HCEC 1CT (cell line): ENCODE results near the gene CYP3A7.
"Not testable (repeated sequence)": the region's sequence is repeated elsewhere in the genome, so short reads cannot be mapped to it uniquely, and the experiment has no call there.

ENCODE experiments used
- DNase-seq: peaks from one replicate; pipeline ENCODE4 v3.0.0-alpha.2; 2017

Gene CYP3A7

DNA sequence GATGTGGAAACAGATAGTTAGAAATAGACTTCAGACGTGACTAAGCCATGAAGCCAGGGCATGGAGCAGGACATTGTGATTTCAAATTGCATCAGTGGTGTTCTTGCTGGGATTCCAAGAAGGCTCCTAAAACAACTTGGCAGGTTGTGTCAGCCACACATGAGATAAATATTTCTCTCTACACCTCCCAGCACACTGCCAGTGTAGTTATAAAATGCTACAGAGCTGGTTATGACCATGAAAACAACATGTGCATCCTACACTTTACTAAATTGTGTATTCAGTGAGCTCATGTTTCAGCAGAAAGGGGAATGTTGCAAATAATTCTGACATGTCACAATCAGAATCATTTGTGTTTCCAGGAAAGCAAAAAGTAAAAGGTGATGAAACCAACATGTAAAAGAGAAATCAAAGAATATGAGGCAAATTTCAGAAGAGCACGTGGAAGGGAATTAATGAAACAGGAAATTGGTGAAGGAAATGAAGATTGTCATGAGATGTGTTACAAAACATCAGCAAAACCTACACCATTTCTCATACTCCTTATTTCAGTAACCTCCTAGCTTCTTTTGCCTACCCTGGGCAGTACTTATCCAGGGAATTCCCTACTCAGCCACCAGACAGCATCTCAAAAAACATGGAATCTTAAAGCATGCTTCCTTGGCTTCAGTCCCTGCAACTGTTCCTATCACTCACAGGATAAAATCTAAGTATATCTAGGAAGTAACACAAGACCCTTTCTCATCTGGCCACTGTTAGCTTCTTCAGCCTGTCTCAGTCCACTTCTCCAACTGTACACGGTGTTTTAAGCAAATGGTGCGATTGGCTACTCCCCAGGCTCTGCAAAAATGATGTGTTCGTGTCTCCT lies 5.8 kb upstream of the CYP3A7 start:
- DNase-seq = peak; percentile 27

DNA sequence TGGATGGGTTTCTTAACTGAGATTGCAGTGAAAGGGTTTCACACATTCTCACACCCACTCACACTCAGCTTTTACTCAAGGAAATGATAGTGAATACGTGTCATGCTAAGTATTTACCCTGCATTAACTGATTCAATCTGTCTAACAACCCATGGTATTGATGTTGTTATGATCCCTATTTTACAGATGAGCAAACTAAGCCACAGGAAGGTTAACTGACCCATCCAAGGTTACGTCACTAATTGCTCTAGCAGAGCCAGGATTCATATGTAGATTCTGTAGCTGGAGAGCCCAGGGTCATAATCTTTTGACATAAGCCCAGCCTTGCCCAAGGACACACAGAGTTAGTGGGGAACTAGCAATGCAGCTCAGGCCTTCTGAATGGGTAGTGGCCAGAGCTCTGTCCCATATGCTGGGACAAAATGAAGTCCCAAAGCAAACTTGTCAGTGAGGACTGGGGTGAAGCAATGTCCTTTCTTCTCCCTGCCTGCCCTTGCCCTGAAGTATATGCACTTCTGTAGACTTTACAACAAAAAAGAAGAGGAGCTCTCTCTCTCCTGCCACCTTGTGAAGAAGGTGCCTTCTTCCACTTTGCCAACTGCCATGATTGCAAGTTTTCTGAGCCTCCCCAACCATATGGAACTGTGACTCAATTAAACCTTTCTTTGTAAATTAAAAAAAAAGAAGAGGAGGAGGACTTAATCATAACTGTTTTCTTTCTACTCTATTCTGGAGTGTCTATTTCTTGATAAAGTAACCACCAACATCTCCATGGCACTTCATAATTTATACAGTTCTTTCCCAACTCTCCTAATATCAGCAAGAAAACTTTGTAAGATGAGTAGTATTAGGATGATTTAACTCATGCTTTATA lies 4.9 kb upstream of the CYP3A7 start:
- DNase-seq = no peak

DNA sequence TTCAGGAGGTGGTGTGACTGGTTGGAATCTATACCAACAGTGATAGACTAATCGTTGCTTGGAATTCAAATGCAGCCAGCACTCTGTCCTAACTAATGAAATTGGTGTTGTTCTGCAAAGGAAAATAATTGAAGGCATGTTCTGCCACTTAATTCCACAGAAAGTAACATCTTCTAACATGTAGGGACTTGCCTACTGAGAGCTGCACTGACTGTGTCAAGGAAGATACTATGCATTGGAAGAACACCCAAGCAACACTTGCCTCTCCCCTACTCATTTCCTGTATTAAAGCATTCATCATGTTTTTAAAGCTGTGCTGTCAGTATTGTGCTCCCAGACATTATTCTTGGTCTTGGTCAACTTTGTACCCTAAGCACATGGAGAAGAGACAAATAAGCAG lies 2.7 kb upstream of the CYP3A7 start:
- no peak for DNase-seq

DNA sequence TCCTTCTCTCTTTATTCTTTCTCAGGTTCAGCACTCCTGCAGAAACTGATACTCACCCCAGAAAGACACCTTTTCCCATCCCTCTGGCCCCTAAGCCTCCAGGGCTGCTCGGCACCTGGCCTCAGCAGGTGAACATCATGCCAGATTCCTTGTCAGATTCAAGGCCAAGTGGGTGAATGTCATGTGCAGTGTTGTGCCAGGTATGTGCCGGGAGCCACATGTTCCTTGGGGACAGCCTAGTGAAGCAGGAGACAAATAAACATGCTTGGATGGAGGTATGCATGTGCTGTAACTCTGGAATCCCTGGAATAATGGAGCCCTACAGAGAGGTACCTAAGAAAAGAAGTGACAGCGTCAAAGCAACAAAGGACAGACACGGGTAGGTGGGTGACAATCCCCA lies 1.7 kb upstream of the CYP3A7 start:
- not testable (repeated sequence) for DNase-seq

DNA sequence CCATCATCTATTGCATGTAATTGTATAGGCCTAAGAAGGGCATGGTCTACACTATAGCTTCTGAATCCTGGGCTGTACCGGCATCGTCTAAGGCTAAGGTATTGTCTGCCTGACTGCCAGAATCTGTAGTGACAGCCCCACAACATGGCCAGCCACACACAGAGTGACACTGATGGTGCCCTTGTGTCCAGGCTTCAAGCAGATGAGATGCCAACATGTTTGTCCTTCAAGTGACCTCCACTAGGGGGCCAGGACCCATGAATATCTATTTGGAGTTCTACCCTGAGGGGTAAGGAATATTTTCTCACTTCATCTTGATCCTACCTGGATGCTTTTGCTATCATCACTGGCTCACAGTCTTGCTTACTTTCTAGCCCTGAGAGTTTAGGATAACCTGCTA lies 1.5 kb downstream of the CYP3A7 start:
- no peak for DNase-seq

DNA sequence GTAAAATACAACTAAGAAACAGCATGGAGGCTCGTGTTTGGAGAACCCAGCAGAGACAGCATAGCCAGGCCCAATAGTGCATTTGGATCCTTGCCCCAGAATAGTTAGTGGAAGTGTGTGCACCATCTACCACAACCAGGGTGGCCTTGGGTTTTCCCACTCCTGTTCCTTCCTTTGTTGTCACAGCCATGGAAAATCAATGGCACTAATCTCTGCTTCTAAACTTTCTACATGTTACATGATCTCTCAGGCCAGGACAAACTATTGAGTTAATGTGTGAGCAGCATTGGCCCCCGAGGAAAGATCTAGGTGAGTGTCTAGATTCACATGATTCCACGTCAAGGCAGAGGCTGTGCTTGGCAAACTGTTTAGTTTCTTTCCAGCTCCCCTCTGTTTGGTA lies 2.0 kb downstream of the CYP3A7 start:
- DNase-seq = no peak

DNA sequence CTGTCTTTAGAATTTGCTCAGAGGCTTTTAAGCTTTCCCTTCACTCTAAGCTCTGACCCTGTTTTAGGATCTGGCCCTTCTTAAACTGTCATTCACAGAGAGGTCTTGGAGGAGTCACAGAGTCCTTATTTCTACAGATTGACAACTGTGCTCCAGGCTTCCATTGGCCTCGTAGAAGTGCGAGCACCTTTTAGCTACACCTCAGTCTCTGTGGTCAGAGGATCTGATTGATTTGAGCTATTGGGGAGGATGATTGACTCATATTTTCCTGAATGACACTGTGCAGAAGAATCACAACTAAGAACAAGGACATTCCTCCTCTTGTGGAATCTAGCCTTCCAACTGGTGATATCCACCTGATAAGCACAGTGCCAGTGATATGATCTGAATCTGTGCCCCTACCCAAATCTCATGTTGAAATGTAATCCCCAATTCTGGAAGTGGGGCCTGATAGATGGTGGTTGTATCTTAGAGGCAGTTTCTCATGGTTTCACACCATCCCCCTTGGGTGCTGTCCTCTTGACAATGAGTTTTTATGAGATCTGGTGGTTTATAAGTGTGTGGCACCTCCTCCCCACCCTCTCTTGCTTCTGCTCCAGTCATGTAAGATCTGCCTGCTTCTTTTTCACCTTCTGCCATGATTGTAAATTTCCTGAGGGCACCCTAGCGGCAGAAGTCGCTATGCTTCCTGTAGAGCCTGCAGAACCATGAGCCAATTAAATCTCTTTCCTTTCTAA lies 3.2 kb downstream of the CYP3A7 start:
- no peak for DNase-seq

DNA sequence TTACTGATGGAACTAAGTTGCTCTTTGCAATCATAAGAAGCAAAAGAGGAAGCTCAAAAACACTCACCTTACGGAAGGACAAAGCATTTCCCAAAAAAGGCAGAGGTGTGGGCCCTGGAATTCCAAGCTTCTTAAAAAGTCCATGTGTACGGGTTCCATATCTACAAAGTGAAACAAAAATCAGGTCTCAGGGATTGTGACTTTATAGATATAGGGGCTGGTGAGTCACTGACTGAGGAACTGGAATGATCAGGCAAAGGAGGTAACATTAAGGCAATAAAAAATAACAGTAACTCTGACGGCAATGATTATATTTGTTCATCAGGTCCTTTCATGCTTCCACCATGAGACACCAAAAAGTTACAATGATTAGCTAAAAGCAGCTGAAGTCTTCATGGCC lies 4.0 kb downstream of the CYP3A7 start:
- DNase-seq = no peak

DNA sequence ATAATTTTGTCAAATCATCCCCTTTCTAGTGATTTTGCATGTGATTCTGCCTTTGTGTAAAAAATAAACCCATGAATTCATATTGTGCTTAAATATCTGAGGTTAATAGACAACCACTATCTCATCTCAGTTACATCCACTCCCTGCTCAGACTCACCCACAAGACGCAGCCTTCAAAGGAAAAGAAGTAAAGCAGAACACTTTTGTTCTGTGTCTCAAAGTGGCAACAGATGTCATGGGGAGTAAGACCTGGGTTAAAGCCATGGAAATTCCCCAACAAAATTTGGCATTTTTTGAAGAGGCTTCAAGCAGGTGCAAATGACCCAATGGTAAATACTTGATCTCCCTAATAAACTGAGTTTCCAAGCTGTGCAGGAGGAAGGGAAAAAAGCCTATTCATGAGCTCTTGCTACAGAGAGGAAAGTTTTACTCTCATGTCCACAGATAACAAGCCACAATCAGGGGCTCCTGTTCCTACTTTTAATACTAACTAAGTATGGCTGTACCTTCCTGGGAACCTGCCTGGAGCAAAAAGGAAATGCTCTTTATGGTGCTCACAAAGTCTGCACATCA lies 4.7 kb downstream of the CYP3A7 start:
- DNase-seq = no peak

DNA sequence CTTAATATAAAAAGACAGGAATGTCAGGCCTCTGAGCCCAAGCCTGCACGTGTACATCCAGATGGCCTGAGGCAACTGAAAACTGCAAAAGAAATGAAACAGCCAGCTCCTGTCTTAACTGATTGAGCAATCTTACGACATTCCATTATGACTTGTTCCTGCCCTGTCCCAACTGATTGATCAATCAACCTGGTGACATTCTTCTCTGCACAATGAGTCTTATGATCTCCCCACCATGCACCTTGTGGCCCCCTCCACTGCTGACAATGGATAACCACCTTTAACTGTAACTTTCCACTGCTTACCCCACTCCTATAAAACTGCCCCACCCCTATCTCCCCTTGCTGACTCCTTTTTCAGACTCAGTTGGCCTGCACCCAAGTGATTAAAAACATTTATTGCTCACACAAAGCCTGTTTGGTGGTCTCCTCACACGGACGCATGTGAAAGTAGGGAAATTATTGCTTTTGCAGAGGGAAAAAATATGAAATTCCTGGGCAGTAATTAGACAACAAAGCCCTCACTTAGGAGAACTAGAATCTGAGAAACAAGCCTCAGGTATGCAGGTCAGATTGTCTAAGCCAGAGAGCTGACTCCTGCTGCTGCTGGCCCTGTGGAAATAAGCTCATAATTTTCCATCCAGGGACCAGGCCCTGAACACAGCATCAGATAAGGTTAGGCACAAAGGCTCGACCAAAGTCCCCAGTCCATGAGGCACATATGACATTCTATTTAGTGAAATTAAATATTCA lies 5.3 kb downstream of the CYP3A7 start:
- no peak for DNase-seq

DNA sequence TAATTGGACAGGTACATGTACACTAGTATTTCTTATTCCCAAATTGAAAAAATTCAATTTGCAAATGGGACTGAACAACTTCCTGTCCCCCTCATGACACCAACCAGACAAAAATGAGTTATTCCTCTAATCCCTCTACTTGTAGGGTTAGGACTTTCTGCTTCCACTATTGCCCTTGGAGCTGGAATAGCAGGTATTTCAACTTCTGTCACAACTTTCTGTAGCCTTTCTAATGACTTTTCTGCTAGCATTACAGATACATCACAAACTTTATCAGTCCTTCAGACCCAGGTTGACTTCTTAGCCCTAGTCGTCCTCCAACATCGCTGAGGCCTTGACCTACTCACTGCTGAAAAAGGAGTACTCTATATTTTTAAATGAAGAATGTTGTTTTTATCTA lies 6.4 kb downstream of the CYP3A7 start:
- DNase-seq = no peak

DNA sequence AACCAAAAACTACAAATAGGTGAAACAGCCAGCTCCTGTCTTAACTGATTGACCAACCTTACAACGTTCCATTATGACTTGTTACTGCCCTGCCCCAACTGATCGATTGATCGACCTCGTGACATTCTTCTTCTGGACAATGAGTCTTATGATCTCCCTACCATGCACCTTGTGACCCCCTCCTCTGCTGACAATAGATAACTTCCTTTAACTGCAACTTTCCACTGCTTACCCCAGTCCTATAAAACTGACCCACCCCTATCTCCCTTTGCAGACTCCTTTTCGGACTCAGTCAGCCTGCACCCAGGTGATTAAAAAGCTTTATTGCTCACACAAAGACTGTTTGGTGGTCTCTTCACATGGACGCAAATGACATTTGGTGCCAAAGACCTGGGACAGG lies 11.8 kb downstream of the CYP3A7 start:
- DNase-seq = not testable (repeated sequence)

DNA sequence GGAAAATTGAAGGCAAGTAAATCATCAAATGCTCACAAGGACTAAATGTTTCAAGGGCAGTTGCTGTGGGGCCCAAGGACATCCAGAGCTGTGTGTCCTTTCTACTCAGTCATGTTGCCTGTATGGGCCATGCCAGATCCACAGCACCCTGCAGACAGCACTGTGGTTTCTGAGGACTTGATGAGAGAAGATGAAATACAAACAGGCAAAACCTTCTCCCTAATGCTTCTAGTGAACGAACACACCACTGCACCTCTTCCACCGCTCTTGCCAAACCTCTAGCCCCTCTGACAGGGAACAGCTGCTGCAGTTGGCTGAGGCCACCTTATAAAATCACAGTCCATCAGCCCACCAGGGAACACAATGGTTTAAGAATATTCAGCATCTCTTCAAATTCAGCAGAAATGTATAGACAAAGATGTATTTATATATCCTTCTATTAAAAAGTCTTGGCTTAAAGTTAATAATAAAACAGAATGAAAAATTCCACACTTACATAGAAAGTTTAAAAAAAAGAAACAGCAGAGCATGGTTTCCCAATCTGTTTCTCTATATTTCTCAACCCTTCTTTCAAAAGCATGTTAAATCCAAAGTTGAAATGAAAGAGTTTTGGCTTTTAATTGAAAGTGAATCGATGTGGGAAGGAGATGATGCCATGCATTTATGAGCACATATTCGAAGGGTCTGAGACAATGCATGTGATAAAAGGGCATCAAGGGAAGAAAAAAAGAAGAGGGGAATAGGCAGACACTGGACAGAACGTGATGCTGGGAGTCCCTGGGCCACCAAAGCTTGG lies 14.0 kb downstream of the CYP3A7 start:
- no peak for DNase-seq

DNA sequence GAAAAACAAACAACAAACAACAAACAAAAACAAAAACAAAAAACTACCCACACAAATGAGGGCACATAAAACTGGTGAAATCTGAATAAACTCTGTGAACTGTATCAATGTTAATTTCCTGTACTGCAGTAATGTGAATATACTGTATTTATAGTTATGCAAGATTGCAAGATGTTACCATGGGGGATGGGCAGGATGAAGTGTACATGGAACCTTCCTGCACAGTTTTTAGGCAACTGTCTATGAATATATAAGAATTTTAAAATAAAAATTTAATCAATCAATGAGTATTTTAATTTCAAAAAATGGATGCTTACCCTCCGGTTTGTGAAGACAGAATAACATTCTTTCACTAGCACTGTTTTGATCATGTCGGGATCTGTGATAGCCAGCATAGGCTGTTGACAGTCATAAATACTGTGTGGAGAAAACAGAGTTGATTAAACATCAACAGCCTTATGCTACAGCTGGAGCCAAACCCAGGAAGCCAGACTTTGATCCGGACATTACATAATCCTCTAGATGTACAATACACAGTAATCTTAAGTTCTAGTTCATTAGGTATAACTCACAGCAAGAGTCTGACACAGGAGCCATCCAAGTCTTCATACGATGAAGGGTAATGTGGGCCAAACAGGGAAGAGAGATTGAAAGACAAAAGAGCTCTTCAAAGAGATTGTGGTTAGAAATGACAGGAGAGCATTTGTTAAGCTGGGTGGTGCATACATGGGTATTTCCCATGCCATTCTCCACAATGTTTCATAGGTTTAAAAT lies 14.8 kb downstream of the CYP3A7 start:
- no peak for DNase-seq

DNA sequence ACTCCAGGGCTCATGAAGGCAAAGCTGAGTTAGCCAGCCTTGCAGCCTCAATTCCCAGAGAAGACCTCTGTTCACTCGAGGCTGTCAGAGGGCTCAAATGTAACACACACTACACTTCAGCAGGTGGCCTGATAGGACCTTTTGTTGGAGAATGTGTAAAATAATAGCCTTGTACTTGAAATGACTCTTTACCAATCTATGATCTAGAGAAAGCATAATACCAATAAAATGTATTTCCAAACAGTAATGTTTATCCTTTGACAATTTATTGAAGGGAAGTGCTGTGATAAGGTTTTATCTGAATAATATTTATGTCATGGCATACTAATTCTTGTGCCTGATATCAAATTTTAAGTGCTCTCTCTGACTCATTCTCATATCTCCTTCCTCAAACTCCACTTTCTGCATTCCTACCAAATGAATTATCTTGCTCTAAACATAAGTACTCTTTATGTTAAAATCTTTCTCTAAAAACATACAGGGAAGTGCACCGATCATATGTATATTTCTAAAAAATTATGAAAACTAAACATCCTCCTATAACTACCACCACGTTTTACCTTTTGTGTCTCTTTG lies 20.9 kb downstream of the CYP3A7 start:
- no peak for DNase-seq

DNA sequence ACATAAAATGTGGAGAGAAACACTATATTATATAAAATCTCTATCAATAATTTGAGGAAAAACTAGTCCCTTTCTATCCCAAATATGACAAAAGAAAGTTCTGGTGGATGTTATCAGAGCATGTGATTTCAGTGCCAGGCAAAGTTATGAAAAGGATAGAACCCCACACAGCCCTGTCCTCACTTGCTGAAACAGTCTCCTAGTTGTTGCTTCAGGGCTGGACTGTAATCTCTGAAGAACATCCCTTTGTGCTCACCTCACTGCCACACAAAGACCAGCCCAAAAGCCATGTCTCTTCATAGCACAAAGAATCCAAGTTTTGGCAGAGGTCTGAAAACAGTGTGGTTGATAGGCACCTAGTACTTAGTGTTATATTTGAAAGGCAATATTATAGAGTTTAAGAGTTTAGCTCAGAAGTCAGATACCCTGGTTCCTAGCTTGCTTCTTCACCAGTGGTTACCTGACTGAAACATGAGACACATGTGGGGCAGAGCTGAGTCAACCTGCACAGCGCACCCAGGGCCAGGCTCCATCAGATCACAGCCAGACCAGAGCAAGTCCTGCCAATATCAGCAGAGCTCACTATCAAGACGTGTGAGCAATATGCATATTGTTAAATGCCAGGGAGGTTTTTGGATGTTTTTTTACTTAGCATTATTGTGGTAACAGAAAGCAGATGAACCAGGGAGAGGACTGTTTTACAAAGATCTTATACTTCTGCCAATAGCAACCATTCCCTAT lies 25.0 kb downstream of the CYP3A7 start:
- no peak for DNase-seq

DNA sequence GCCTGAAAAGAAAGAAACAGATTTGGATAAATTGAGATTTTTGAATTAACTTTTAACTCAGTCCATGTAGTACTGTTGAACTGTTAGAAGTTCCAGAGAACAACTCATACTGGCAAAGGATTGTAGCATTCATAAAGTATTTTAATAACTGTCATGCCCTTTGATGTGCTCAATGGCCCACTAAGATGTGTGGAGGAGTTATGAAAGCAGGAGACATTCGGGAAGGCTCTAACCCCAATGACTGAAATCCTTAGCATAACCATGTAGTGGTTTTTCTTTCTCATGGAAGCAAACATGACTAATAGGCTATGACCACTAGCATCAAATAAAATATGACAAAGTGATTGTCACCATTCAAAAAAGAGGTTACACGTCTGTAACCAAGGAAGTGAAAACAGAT lies 25.7 kb downstream of the CYP3A7 start:
- no peak for DNase-seq

DNA sequence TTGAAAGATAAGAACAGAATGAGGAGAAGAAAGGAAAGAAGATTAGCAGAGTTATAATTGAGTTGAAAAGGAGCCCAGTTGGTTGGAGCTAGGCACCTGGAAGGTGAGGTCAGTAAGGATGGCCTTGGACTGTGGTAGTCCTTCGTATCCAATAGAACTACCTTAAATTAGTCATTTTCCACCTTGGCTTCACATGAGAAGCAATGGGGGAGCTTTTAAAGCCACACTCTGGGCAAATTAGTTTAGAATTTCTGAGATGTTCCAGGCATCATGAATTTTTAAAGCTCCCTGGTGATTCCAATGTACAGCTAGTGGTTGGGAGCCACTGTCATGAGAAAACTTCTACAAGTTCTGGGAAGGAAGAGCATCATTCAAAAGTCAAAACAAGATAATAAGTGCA lies 27.9 kb downstream of the CYP3A7 start:
- DNase-seq = no peak

DNA sequence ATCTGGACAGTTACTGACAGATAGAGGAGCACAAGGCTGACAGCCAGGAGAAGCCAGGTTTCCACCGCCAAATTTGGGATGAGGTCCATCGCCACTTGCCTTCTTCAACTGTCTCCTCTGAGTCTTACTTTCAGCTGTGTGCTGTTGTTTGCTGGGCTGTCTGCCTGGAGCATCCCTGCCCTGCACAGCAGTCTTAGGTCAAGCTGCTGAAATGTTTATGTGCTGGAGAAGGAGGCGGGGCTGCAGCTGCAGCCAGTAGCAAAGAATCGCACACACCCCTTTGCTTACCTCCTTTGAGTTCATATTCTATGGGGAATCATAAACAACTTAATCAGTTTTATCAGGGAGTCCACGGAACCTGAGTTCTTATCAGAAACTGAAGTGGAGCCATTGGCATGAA lies 35.0 kb downstream of the CYP3A7 start:
- DNase-seq = no peak
